ENCODE data around the gene ATG4D.

GRCh38 chr19:10566408-10566657 is 22.6 kb downstream of the ATG4D start:
- no peak for TF ChIP-seq POLR2A (IDR thresholded peaks at IDR 0.05)
- no peak for TF ChIP-seq CTCF (IDR thresholded peaks at IDR 0.05)
